ENCODE results near the gene NDUFB6. TPM values are rescaled to one million over a fixed set of nuclear protein-coding genes. Genes with fewer than 3 reads are reported as not detected.

Gene NDUFB6
- total and polyA plus RNA-seq, 4 donors: 22.3 to 118 (median 32.5) TPM

DNA sequence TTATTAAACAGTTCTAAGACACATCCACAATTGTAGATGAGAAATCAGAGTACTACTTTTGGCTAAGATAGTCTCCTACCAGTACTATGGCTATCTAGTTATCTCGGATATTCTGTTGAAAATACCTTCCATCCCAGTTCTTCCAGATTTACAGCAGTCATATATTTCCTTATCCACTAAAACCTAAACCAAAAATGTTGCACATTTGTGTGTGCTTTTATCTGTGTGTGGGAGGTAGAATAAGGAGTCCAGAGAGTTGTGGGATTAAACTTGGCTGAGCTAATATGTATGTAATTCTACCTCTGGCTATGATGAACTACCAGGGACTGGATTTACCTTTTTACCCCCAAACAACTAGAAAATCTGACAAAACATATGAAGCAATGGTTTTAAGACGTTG lies 17.5 kb upstream of the NDUFB6 start:
- H3K9ac ChIP-seq (ENCODE audit: low read depth in 1 of 2, low read length in 2 of 2): no peak overlapping the region
- H3K27ac ChIP-seq (ENCODE audit: low read depth in 1 of 2, low read length in 2 of 2): no peak overlapping the region
- no peaks in the 10 kb centered on the region for H3K27me3 ChIP-seq (ENCODE audit: control insufficient read depth in 4 of 4, insufficient read depth in 4 of 4, low read length in 3 of 4)
- no peak for DNase-seq (ENCODE audit: low spot score)
- no peak for TF ChIP-seq HNF4G (IDR thresholded peaks at IDR 0.05)
- no peak for TF ChIP-seq EGR1 (IDR thresholded peaks at IDR 0.05; ENCODE audit: low read depth in 2 of 2)
- TF ChIP-seq ATF3 (IDR thresholded peaks at IDR 0.05): no peak
- TF ChIP-seq MAX (IDR thresholded peaks at IDR 0.05): no peak
- TF ChIP-seq TAF1 (conservative IDR thresholded peaks at IDR 0.05): no peak
- no peak for TF ChIP-seq GABPA (IDR thresholded peaks at IDR 0.05 in 1 of 2, conservative IDR thresholded peaks at IDR 0.05 in 1 of 2)
- no peak for TF ChIP-seq NR2F2 (IDR thresholded peaks at IDR 0.05)
- no peak for TF ChIP-seq FOXA2 (IDR thresholded peaks at IDR 0.05)
- no peak for TF ChIP-seq RXRA (IDR thresholded peaks at IDR 0.05)
- no peak for TF ChIP-seq ZBTB33 (IDR thresholded peaks at IDR 0.05)
- TF ChIP-seq, protein P1, sequence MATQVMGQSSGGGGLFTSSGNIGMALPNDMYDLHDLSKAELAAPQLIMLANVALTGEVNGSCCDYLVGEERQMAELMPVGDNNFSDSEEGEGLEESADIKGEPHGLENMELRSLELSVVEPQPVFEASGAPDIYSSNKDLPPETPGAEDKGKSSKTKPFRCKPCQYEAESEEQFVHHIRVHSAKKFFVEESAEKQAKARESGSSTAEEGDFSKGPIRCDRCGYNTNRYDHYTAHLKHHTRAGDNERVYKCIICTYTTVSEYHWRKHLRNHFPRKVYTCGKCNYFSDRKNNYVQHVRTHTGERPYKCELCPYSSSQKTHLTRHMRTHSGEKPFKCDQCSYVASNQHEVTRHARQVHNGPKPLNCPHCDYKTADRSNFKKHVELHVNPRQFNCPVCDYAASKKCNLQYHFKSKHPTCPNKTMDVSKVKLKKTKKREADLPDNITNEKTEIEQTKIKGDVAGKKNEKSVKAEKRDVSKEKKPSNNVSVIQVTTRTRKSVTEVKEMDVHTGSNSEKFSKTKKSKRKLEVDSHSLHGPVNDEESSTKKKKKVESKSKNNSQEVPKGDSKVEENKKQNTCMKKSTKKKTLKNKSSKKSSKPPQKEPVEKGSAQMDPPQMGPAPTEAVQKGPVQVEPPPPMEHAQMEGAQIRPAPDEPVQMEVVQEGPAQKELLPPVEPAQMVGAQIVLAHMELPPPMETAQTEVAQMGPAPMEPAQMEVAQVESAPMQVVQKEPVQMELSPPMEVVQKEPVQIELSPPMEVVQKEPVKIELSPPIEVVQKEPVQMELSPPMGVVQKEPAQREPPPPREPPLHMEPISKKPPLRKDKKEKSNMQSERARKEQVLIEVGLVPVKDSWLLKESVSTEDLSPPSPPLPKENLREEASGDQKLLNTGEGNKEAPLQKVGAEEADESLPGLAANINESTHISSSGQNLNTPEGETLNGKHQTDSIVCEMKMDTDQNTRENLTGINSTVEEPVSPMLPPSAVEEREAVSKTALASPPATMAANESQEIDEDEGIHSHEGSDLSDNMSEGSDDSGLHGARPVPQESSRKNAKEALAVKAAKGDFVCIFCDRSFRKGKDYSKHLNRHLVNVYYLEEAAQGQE (IDR thresholded peaks at IDR 0.05): no peak
- no peak for TF ChIP-seq HNF4A (conservative IDR thresholded peaks at IDR 0.05)
- TF ChIP-seq CTCF (IDR thresholded peaks at IDR 0.05; ENCODE audit: low read depth, low read length, missing input control): no peak
- no peak for TF ChIP-seq JUND (IDR thresholded peaks at IDR 0.05)
- no peak for TF ChIP-seq RAD21 (IDR thresholded peaks at IDR 0.05)
- TF ChIP-seq YY1 (IDR thresholded peaks at IDR 0.05): no peak
- 45% methylated on average over 2 of the region's 2 CpGs for WGBS
- no peak overlapping the region for H3K4me3 ChIP-seq (ENCODE audit: low read depth in 1 of 3, low read length in 3 of 3)
- H3K9me3 ChIP-seq (ENCODE audit: control insufficient read depth in 4 of 4, low read length in 3 of 4): no peaks in the 10 kb centered on the region
- H3K4me1 ChIP-seq (ENCODE audit: control insufficient read depth in 4 of 4, insufficient read depth in 4 of 4, low read length in 3 of 4): peaks cover 0 to 7% (median 2%) of the 10 kb centered on the region in 4 donors
- no peaks in the 10 kb centered on the region for H3K36me3 ChIP-seq (ENCODE audit: control insufficient read depth in 4 of 4, insufficient read depth in 3 of 4, low read depth in 1 of 4, low read length in 3 of 4)
